MM.1S (cell line): ENCODE results near the gene HCRTR1.

Experiments used
- CTCF ChIP-seq: fragments of 300-600 bp; sonication (generic); IDR thresholded peaks from 2 replicates; pipeline ENCODE4 v1.5.1; 2016; ENCODE audit warnings: antibody characterized with exemption, low read length, mixed read lengths
- EZH2phosphoT487 ChIP-seq: fragments of 300-600 bp; sonication (generic); IDR thresholded peaks from 2 replicates; pipeline ENCODE4 v1.6.1; 2018; ENCODE audit warnings: antibody characterized with exemption, low read length

GRCh38 chr1:31570906-31571305 lies 46.6 kb upstream of the HCRTR1 start:
- TF ChIP-seq EZH2phosphoT487 (no peak), CTCF (no peak)
